GM23338 (cell line): Measurements from ENCODE around the gene KLK7.

ENCODE experiments used
- EZH2 ChIP-seq: fragments of 200-600 bp; sonication (generic); IDR thresholded peaks from one replicate; pipeline ENCODE4 v1.8.0; 2017; ENCODE audit warnings: antibody characterized with exemption, mild to moderate bottlenecking, low read depth; ENCODE audit not compliant: unreplicated experiment
- EZH2phosphoT487 ChIP-seq: fragments of 200-600 bp; sonication (generic); IDR thresholded peaks from one replicate; pipeline ENCODE4 v1.8.1; 2018; ENCODE audit warnings: antibody characterized with exemption; ENCODE audit not compliant: unreplicated experiment
- TF ChIP-seq, protein P1 (sequence below), 2 experiments: fragments of 200-600 bp in 1 of 2; sonication (generic) in 1 of 2; conservative IDR thresholded peaks; 2 replicates each; pipeline versions ENCODE4 v1.5.1 to v1.6.1; 2016 to 2017; ENCODE audit warnings: antibody characterized with exemption in 2 of 2, low read depth in 2 of 2, mild to moderate bottlenecking in 2 of 2, moderate library complexity in 1 of 2
- TF ChIP-seq, protein P2 (sequence below): IDR thresholded peaks from one replicate; pipeline ENCODE4 v1.6.1; 2018; ENCODE audit warnings: antibody characterized with exemption; ENCODE audit not compliant: unreplicated experiment

- TF ChIP-seq, protein P1, sequence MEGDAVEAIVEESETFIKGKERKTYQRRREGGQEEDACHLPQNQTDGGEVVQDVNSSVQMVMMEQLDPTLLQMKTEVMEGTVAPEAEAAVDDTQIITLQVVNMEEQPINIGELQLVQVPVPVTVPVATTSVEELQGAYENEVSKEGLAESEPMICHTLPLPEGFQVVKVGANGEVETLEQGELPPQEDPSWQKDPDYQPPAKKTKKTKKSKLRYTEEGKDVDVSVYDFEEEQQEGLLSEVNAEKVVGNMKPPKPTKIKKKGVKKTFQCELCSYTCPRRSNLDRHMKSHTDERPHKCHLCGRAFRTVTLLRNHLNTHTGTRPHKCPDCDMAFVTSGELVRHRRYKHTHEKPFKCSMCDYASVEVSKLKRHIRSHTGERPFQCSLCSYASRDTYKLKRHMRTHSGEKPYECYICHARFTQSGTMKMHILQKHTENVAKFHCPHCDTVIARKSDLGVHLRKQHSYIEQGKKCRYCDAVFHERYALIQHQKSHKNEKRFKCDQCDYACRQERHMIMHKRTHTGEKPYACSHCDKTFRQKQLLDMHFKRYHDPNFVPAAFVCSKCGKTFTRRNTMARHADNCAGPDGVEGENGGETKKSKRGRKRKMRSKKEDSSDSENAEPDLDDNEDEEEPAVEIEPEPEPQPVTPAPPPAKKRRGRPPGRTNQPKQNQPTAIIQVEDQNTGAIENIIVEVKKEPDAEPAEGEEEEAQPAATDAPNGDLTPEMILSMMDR (conservative IDR thresholded peaks at IDR 0.05; ENCODE audit: low read depth in 2 of 2): no peak
- TF ChIP-seq, protein P2, sequence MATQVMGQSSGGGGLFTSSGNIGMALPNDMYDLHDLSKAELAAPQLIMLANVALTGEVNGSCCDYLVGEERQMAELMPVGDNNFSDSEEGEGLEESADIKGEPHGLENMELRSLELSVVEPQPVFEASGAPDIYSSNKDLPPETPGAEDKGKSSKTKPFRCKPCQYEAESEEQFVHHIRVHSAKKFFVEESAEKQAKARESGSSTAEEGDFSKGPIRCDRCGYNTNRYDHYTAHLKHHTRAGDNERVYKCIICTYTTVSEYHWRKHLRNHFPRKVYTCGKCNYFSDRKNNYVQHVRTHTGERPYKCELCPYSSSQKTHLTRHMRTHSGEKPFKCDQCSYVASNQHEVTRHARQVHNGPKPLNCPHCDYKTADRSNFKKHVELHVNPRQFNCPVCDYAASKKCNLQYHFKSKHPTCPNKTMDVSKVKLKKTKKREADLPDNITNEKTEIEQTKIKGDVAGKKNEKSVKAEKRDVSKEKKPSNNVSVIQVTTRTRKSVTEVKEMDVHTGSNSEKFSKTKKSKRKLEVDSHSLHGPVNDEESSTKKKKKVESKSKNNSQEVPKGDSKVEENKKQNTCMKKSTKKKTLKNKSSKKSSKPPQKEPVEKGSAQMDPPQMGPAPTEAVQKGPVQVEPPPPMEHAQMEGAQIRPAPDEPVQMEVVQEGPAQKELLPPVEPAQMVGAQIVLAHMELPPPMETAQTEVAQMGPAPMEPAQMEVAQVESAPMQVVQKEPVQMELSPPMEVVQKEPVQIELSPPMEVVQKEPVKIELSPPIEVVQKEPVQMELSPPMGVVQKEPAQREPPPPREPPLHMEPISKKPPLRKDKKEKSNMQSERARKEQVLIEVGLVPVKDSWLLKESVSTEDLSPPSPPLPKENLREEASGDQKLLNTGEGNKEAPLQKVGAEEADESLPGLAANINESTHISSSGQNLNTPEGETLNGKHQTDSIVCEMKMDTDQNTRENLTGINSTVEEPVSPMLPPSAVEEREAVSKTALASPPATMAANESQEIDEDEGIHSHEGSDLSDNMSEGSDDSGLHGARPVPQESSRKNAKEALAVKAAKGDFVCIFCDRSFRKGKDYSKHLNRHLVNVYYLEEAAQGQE: no peak
- no peak for TF ChIP-seq EZH2
- TF ChIP-seq EZH2phosphoT487: no peak
Observed at GRCh38 chr19:51023946-51024345, 40.2 kb upstream of the KLK7 start.
